H9 (cell line): ENCODE results near the gene SMIM10L1. TPM values are rescaled to one million over a fixed set of nuclear protein-coding genes. Genes with fewer than 3 reads are reported as not detected.

Experiments used
- DNase-seq: peaks from one replicate; pipeline ENCODE4 v3.0.0-alpha.2; 2017
- H2AFZ ChIP-seq: one replicate; pipeline ENCODE4 v1.6.1; 2013; ENCODE audit warnings: mild to moderate bottlenecking, low read length, control low read depth, moderate library complexity
- H2AK5ac ChIP-seq: 2 replicates; pipeline ENCODE4 v1.6.1; 2013; ENCODE audit warnings: low read length, control low read depth, mixed read lengths; ENCODE audit not compliant: insufficient read length
- H2BK120ac ChIP-seq: one replicate; pipeline ENCODE4 v1.6.1; 2013; ENCODE audit warnings: low read depth, mild to moderate bottlenecking, low read length, control low read depth, inconsistent platforms; ENCODE audit not compliant: poor library complexity, severe bottlenecking
- H2BK12ac ChIP-seq: 2 replicates; pipeline ENCODE4 v1.6.1; 2013; ENCODE audit warnings: low read length, control low read depth, mixed read lengths, low read depth; ENCODE audit not compliant: insufficient read length
- H2BK15ac ChIP-seq: 2 replicates; pipeline ENCODE4 v1.6.1; 2013; ENCODE audit warnings: low read depth, low read length, control low read depth
- H2BK20ac ChIP-seq: one replicate; pipeline ENCODE4 v1.6.1; 2013; ENCODE audit warnings: low read depth, mild to moderate bottlenecking, low read length, control low read depth, inconsistent platforms; ENCODE audit not compliant: poor library complexity, severe bottlenecking
- H2BK5ac ChIP-seq: 2 replicates; pipeline ENCODE4 v1.6.1; 2013; ENCODE audit warnings: low read length, control low read depth, mixed read lengths; ENCODE audit not compliant: insufficient read length
- H3K14ac ChIP-seq: 2 replicates; pipeline ENCODE4 v1.6.1; 2013; ENCODE audit warnings: low read length, control low read depth; ENCODE audit not compliant: insufficient read depth
- H3K18ac ChIP-seq: 2 replicates; pipeline ENCODE4 v1.6.1; 2013; ENCODE audit warnings: low read depth, mild to moderate bottlenecking, mixed read lengths, low read length, control low read depth; ENCODE audit not compliant: insufficient read length
- H3K23ac ChIP-seq: 2 replicates; pipeline ENCODE4 v1.6.1; 2013; ENCODE audit warnings: low read length, control low read depth, mixed read lengths, low read depth; ENCODE audit not compliant: insufficient read length
- H3K23me2 ChIP-seq: 2 replicates; pipeline ENCODE4 v1.6.1; 2013; ENCODE audit warnings: low read depth, mild to moderate bottlenecking, mixed read lengths, low read length, control low read depth; ENCODE audit not compliant: insufficient read length, poor library complexity, severe bottlenecking
- H3K27ac ChIP-seq: 2 replicates; pipeline ENCODE4 v1.5.1; 2013; ENCODE audit warnings: low read length, control low read depth, mixed read lengths, low read depth; ENCODE audit not compliant: insufficient read length
- H3K27me3 ChIP-seq: 2 replicates; pipeline ENCODE4 v1.6.1; 2013; ENCODE audit warnings: low read length, control low read depth, inconsistent platforms; ENCODE audit not compliant: insufficient read depth
- H3K4ac ChIP-seq: 2 replicates; pipeline ENCODE4 v1.6.1; 2013; ENCODE audit warnings: low read depth, mild to moderate bottlenecking, control low read depth, inconsistent platforms, low read length, moderate library complexity
- H3K4me1 ChIP-seq: 2 replicates; pipeline ENCODE4 v1.6.1; 2013; ENCODE audit warnings: low read length, control low read depth, inconsistent platforms; ENCODE audit not compliant: insufficient read depth
- H3K4me2 ChIP-seq: 2 replicates; pipeline ENCODE4 v1.6.1; 2013; ENCODE audit warnings: low read length, control low read depth, mixed read lengths; ENCODE audit not compliant: insufficient read length, insufficient read depth
- H3K56ac ChIP-seq: 2 replicates; pipeline ENCODE4 v1.6.1; 2013; ENCODE audit warnings: low read depth, mild to moderate bottlenecking, mixed read lengths, low read length, control low read depth; ENCODE audit not compliant: insufficient read length
- H3K79me1 ChIP-seq: 2 replicates; pipeline ENCODE4 v1.6.1; 2013; ENCODE audit warnings: low read depth, mild to moderate bottlenecking, moderate library complexity, low read length, control low read depth, inconsistent platforms; ENCODE audit not compliant: insufficient read depth, poor library complexity, severe bottlenecking
- H3K79me2 ChIP-seq: 2 replicates; pipeline ENCODE4 v1.6.1; 2013; ENCODE audit warnings: low read length, control low read depth, inconsistent platforms; ENCODE audit not compliant: insufficient read depth
- H3K9ac ChIP-seq: 2 replicates; pipeline ENCODE4 v1.6.1; 2013; ENCODE audit warnings: low read length, control low read depth, mixed read lengths; ENCODE audit not compliant: insufficient read length; ENCODE audit errors: extremely low read depth
- H3K9me3 ChIP-seq: one replicate; pipeline ENCODE4 v1.6.1; 2013; ENCODE audit warnings: low read depth, low read length, inconsistent platforms; ENCODE audit not compliant: control insufficient read depth
- H3T11ph ChIP-seq: one replicate; pipeline ENCODE4 v1.6.1; 2013; ENCODE audit warnings: mild to moderate bottlenecking, low read length, control low read depth, inconsistent platforms
- H4K20me1 ChIP-seq: one replicate; pipeline ENCODE4 v1.6.1; 2013; ENCODE audit not compliant: control insufficient read depth, insufficient read length, insufficient read depth
- H4K5ac ChIP-seq: 2 replicates; pipeline ENCODE4 v1.6.1; 2013; ENCODE audit warnings: low read depth, mild to moderate bottlenecking, mixed read lengths, low read length, control low read depth; ENCODE audit not compliant: insufficient read length
- H4K8ac ChIP-seq: replicated peaks from 2 replicates; pipeline ENCODE4 v1.6.1; 2013; ENCODE audit warnings: low read length, control low read depth, mixed read lengths, low read depth; ENCODE audit not compliant: insufficient read length
- H4K91ac ChIP-seq: 2 replicates; pipeline ENCODE4 v1.6.1; 2013; ENCODE audit warnings: low read depth, mild to moderate bottlenecking, moderate library complexity, mixed read lengths, low read length, control low read depth; ENCODE audit not compliant: insufficient read length
- H3K27ac Mint-ChIP-seq, 3 experiments: 2 replicates in 2 of 3; 3 replicates in 1 of 3; pipeline ENCODE4 v1.8.0; 2020 to 2021; ENCODE audit warnings: mixed read lengths in 3 of 3, mild to moderate bottlenecking in 1 of 3, moderate library complexity in 1 of 3
- H3K27me3 Mint-ChIP-seq: 2 replicates; pipeline ENCODE4 v1.8.0; 2021; ENCODE audit warnings: low read depth, mild to moderate bottlenecking, moderate library complexity, mixed read lengths
- H3K36me3 Mint-ChIP-seq, 3 experiments: 2 replicates in 2 of 3; 3 replicates in 1 of 3; pipeline ENCODE4 v1.8.0; 2020 to 2021; ENCODE audit warnings: low read depth in 3 of 3, mixed read lengths in 3 of 3; ENCODE audit not compliant: insufficient read depth in 1 of 3
- H3K4me1 Mint-ChIP-seq, 2 experiments: 2 replicates each; pipeline ENCODE4 v1.8.0; 2020; ENCODE audit warnings: mixed read lengths in 2 of 2
- H3K4me3 Mint-ChIP-seq, 2 experiments: 2 replicates in 1 of 2; 3 replicates in 1 of 2; pipeline ENCODE4 v1.8.0; 2020 to 2021; ENCODE audit warnings: mild to moderate bottlenecking in 2 of 2, mixed read lengths in 2 of 2, moderate library complexity in 1 of 2
- H3K9me3 Mint-ChIP-seq, 2 experiments: 2 replicates in 1 of 2; 3 replicates in 1 of 2; pipeline ENCODE4 v1.8.0; 2020; ENCODE audit warnings: mild to moderate bottlenecking in 2 of 2, mixed read lengths in 2 of 2, moderate library complexity in 1 of 2
- CTCF ChIP-seq: fragments of 200-600 bp; sonication (generic); conservative IDR thresholded peaks from 3 replicates; pipeline ENCODE4 v1.8.0; 2021; ENCODE audit warnings: antibody characterized with exemption, mild to moderate bottlenecking
- total RNA-seq: library from RNA; stranded (reverse); gene quantifications from 2 replicates; pipeline ENCODE4 v1.2.1, GENCODE V29; 2021

SMIM10L1 gene
- total RNA-seq, 1 experiment from 2014 or later, result 12.2 TPM

- no peak overlapping the region for H2BK120ac ChIP-seq
- no peak overlapping the region for H3K56ac ChIP-seq
- H3K27me3 ChIP-seq, result no peaks in the 10 kb centered on the region
- no peaks in the 10 kb centered on the region for H3K4me1 ChIP-seq
- no peaks in the 10 kb centered on the region for H3K9me3 ChIP-seq
- peaks cover 12 to 14% of the 10 kb centered on the region in 2 experiments; a peak in 4 of 5 replicates for H3K9me3 Mint-ChIP-seq
- no peak overlapping the region for H3K27ac ChIP-seq
- no peaks in the 10 kb centered on the region; the same call in 1 of the 2 replicates for H3K27me3 Mint-ChIP-seq
- no peaks in the 10 kb centered on the region for H3K79me1 ChIP-seq
- DNase-seq, result no peak
- no peaks in the 10 kb centered on the region for H3K23me2 ChIP-seq
- no peak overlapping the region for H4K91ac ChIP-seq
- no peaks in the 10 kb centered on the region for H4K20me1 ChIP-seq
- H3K23ac ChIP-seq, result no peak overlapping the region
- no peak overlapping the region for H3K14ac ChIP-seq
- no peak overlapping the region for H2BK15ac ChIP-seq
- H3T11ph ChIP-seq, result no peak overlapping the region
- H3K4ac ChIP-seq, result no peak overlapping the region
- H2BK5ac ChIP-seq, result no peak overlapping the region
- H3K4me3 Mint-ChIP-seq, result no peak overlapping the region
- peaks cover 8% of the 10 kb centered on the region in 2 experiments for H3K4me1 Mint-ChIP-seq
- H4K8ac ChIP-seq, result no peak overlapping the region
- no peak overlapping the region for H3K18ac ChIP-seq
- H2BK12ac ChIP-seq, result no peak overlapping the region
- H3K36me3 Mint-ChIP-seq, result peaks cover 2 to 14% (median 2%) of the 10 kb centered on the region in 3 experiments; a peak in 5 of 7 replicates
- no peak overlapping the region for H2BK20ac ChIP-seq
- no peak overlapping the region for H2AK5ac ChIP-seq
- H3K4me2 ChIP-seq, result no peak overlapping the region
- no peak overlapping the region for H2AFZ ChIP-seq
- H3K79me2 ChIP-seq, result no peaks in the 10 kb centered on the region
- no peak for TF ChIP-seq CTCF
- no peak overlapping the region for H4K5ac ChIP-seq
- H3K9ac ChIP-seq, result no peak overlapping the region
- H3K27ac Mint-ChIP-seq, result no peak overlapping the region
Measured at GRCh38 chr12:11202811-11203210, 31.8 kb downstream of the SMIM10L1 start.
